ENCODE measurements around the gene GOLGA8B. TPM values are rescaled to one million over a fixed set of nuclear protein-coding genes. Genes with fewer than 3 reads are reported as not detected.
A peak's percentile ranks its signal among the peaks of the same experiment; 100 is the strongest.

Gene GOLGA8B
- total and polyA plus RNA-seq, 12 donors = 4.0 to 80.6 (median 21.4) TPM

DNA sequence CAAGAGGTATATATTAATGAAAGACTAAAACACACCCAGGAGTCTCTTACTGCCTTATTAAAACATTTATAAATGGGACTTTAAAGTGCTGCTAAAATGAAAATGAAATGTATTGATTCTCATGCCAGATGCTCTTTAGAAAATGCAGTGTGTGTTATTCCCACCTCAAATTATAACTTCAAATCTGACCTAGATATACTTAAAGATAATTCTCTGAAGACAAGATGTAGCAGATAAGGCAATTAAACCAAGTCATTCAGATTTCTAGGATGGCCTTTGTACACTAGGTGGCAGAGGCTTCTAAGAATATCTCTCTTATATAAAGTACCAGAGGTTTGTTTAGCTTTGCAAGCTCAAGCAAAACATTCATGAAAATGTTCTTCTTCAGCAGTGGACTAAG lies 26.9 kb upstream of the GOLGA8B start:
- ATAC-seq = peak in 2 of 8 donors; percentile 42 to 56
- H3K27ac ChIP-seq = peak overlapping the region in 4 of 10 donors; percentile 24 to 63 (median 50)
- H3K27me3 ChIP-seq = peaks cover 0 to 39% (median 0%) of the 10 kb centered on the region in 7 donors
- H3K36me3 ChIP-seq = no peaks in the 10 kb centered on the region
- peaks cover 0 to 21% (median 16%) of the 10 kb centered on the region in 9 donors for H3K4me1 ChIP-seq
- DNase-seq = no peak
- TF ChIP-seq, protein P1, sequence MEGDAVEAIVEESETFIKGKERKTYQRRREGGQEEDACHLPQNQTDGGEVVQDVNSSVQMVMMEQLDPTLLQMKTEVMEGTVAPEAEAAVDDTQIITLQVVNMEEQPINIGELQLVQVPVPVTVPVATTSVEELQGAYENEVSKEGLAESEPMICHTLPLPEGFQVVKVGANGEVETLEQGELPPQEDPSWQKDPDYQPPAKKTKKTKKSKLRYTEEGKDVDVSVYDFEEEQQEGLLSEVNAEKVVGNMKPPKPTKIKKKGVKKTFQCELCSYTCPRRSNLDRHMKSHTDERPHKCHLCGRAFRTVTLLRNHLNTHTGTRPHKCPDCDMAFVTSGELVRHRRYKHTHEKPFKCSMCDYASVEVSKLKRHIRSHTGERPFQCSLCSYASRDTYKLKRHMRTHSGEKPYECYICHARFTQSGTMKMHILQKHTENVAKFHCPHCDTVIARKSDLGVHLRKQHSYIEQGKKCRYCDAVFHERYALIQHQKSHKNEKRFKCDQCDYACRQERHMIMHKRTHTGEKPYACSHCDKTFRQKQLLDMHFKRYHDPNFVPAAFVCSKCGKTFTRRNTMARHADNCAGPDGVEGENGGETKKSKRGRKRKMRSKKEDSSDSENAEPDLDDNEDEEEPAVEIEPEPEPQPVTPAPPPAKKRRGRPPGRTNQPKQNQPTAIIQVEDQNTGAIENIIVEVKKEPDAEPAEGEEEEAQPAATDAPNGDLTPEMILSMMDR (IDR thresholded peaks at IDR 0.05) = peak in 5 of 9 donors; percentile 23 to 50 (median 41)
- intact Hi-C loops (cut with DNase I) = loop anchor here in 1 of 10 donors (10.0 kb wide), 1 partner anchor 64 kb away; no protein-coding TSS in a partner anchor
- no peaks in the 10 kb centered on the region for H3K9me3 ChIP-seq
- no peak overlapping the region for H3K4me3 ChIP-seq

- WGBS, 2 donors = 26 to 29% methylated on average over 12 of the region's 12 CpGs
- ATAC-seq = peak in 6 of 8 donors; percentile 47 to 78 (median 54)
- intact Hi-C loops (cut with DNase I) = loop anchor here in 1 of 10 donors (10.0 kb wide), 1 partner anchor 65 kb away; no protein-coding TSS in a partner anchor
- Histone ChIP-seq H3K27me3 (peaks cover 0 to 46% (median 0%) of the 10 kb centered on the region in 7 donors), H3K4me1 (peaks cover 0 to 21% (median 16%) of the 10 kb centered on the region in 9 donors), H3K9me3 (no peaks in the 10 kb centered on the region), H3K27ac (peak overlapping the region in 5 of 10 donors; percentile 24 to 63 (median 56)), H3K36me3 (no peaks in the 10 kb centered on the region), H3K4me3 (peak overlapping the region in 1 of 10 donors; percentile 11)
- no peak for DNase-seq
- TF ChIP-seq, protein P1 (IDR thresholded peaks at IDR 0.05) = no peak
Measured at GRCh38 chr15:34609102-34610057, 25.9 kb upstream of the GOLGA8B start.

GRCh38 chr15:34608517-34608916 lies 25.1 kb upstream of the GOLGA8B start:
- ATAC-seq (no peak), DNase-seq (no peak)
- TF ChIP-seq, protein P1 (IDR thresholded peaks at IDR 0.05) = no peak
- intact Hi-C loops (cut with DNase I) = no loop called here
- Histone ChIP-seq H3K36me3 (no peaks in the 10 kb centered on the region), H3K9me3 (no peaks in the 10 kb centered on the region), H3K4me1 (peaks cover 0 to 21% (median 16%) of the 10 kb centered on the region in 9 donors), H3K27me3 (peaks cover 0 to 47% (median 0%) of the 10 kb centered on the region in 7 donors), H3K4me3 (no peak overlapping the region), H3K27ac (no peak overlapping the region)
- 73 to 74% methylated on average over 1 of the region's 1 CpG for WGBS, 2 donors

GRCh38 chr15:34607832-34608231 lies 24.4 kb upstream of the GOLGA8B start:
- DNase-seq = no peak
- no peak overlapping the region for H3K27ac ChIP-seq
- peaks cover 0 to 21% (median 16%) of the 10 kb centered on the region in 9 donors for H3K4me1 ChIP-seq
- ATAC-seq = no peak
- TF ChIP-seq, protein P1 (IDR thresholded peaks at IDR 0.05) = no peak
- H3K36me3 ChIP-seq = no peaks in the 10 kb centered on the region
- H3K9me3 ChIP-seq = no peaks in the 10 kb centered on the region
- H3K27me3 ChIP-seq = peaks cover 0 to 41% (median 0%) of the 10 kb centered on the region in 7 donors
- H3K4me3 ChIP-seq = no peak overlapping the region
- intact Hi-C loops (cut with DNase I) = no loop called here

Data from heart right ventricle (tissue), 16 donors.